Astrocyte of the cerebellum (primary cell): ENCODE results near the gene LSP1.

Experiments used
- DNase-seq: peaks from one replicate; pipeline ENCODE4 v3.0.0-alpha.2; 2011; ENCODE audit warnings: low read depth
- H3K4me3 ChIP-seq: 2 replicates; pipeline ENCODE4 v1.5.1; 2011; ENCODE audit warnings: mild to moderate bottlenecking, low read depth, low read length, moderate library complexity
- in situ Hi-C: cut with HindIII; loops from 2 replicates; pipeline ENCODE4 v1.10.0; 2017; ENCODE audit warnings: low sequenced_read_pairs
- TF ChIP-seq, protein P1 (sequence below): IDR thresholded peaks from 2 replicates; pipeline ENCODE4 v1.5.1; 2012; ENCODE audit warnings: low read length, low read depth, moderate library complexity, mild to moderate bottlenecking; ENCODE audit errors: missing control alignments

LSP1 gene

DNA sequence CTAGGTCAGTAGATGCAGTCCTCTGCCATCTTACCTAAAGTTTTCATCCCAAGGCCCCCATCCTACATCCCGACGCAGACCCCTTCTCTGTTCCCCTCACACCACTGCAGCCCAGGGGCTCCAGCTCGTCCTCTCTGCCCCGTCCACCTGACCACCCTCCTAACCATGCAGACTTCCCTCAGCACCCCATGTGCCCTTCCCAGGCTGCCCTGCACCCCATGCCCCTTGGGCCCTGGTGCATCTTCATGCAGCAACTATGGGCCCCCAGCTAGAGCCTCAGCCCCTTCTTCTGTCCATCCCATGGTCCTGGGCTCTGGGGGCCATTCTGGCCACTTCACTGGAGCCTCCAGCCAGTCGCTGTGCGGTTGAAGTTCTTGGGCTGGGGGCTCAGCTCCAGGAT lies 35.9 kb downstream of the LSP1 start:
- in situ Hi-C loops = no loop called here
- no peak for DNase-seq
- H3K4me3 ChIP-seq = no peak overlapping the region
- TF ChIP-seq, protein P1, sequence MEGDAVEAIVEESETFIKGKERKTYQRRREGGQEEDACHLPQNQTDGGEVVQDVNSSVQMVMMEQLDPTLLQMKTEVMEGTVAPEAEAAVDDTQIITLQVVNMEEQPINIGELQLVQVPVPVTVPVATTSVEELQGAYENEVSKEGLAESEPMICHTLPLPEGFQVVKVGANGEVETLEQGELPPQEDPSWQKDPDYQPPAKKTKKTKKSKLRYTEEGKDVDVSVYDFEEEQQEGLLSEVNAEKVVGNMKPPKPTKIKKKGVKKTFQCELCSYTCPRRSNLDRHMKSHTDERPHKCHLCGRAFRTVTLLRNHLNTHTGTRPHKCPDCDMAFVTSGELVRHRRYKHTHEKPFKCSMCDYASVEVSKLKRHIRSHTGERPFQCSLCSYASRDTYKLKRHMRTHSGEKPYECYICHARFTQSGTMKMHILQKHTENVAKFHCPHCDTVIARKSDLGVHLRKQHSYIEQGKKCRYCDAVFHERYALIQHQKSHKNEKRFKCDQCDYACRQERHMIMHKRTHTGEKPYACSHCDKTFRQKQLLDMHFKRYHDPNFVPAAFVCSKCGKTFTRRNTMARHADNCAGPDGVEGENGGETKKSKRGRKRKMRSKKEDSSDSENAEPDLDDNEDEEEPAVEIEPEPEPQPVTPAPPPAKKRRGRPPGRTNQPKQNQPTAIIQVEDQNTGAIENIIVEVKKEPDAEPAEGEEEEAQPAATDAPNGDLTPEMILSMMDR = no peak

DNA sequence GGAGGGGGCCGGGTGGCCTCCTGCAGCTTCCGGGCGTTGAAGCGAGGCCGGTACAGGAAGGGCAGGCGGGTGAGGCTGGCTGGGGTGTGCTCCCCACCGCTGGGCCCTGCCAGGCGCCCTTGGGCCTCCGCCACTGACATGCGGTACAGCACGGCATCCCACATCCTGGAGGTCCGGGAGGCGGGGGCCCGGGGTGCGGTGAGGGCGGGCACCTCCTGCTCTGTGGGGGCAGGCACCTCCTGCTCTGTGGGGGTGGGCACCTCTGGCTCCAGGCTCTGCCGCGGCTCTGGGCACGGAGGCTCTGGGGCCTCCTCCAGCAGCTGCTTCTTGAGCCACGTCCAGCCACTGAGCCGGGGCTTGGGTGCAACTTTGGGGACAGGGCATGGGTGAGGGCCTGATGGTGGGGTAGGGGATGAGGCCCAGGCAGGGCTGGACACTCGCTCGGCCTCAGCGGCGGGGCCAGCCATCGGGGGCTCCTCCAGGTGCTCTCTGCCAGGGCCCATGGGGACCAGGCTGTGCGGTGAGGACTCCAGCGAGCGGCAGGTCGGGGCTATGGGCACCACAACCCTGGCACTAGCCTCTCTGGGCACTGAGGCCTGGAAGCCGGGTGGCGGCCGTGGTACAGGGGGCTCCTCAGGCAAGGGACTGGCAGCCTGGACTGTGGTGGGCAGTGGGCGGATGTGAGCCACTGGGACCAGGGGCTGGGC lies 36.5 kb downstream of the LSP1 start:
- no peak for DNase-seq
- no peak overlapping the region for H3K4me3 ChIP-seq
- TF ChIP-seq, protein P1 = no peak
- in situ Hi-C loops = no loop called here

DNA sequence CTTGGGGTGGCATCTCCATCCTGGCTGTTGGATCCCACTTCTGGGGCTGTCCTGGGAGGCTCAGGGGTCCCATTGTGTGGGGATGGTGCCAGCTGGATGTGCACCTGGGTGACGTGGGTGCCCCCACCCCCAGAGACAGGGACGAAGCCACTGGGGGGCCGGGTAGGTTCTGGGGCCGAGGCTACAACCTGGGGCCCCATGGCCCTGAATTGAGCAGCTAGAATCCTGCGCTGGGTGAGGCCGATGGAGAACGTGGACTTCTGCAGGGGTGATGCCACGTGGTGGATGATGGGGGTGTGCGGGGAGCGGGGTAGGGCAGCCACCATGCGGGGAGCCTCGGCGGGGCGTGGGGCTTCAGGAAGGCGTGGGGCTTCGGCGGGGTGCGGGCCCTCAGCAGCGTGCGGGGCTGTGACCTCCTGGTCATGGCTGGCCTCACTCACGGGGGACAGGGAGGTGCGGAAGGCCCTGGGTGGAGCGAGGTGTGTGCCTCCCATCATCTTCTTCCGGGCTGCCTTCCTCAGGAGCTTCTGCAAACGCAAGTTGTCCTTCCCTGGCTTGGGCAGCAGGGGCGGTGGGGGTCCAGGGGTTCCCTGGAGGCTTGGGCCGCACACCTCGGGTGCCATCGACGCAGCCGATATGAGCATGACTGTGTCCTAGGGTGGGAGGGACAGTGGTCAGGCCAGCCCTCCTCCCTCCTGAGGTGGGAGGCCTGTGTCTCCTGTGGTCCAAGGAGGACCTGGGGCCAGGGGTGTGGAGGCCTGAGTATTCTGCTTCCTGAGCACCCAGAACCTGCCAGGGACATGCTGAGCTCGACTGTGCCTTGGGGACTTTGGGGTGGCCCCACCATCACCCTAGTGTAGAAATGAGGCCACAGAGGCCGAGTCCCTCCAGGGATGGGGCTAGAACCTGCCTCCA lies 37.3 kb downstream of the LSP1 start:
- in situ Hi-C loops = loop anchor here (10.0 kb wide), 1 partner anchor 205 kb away; no protein-coding TSS in a partner anchor
- TF ChIP-seq, protein P1 = no peak
- DNase-seq = no peak
- no peak overlapping the region for H3K4me3 ChIP-seq

DNA sequence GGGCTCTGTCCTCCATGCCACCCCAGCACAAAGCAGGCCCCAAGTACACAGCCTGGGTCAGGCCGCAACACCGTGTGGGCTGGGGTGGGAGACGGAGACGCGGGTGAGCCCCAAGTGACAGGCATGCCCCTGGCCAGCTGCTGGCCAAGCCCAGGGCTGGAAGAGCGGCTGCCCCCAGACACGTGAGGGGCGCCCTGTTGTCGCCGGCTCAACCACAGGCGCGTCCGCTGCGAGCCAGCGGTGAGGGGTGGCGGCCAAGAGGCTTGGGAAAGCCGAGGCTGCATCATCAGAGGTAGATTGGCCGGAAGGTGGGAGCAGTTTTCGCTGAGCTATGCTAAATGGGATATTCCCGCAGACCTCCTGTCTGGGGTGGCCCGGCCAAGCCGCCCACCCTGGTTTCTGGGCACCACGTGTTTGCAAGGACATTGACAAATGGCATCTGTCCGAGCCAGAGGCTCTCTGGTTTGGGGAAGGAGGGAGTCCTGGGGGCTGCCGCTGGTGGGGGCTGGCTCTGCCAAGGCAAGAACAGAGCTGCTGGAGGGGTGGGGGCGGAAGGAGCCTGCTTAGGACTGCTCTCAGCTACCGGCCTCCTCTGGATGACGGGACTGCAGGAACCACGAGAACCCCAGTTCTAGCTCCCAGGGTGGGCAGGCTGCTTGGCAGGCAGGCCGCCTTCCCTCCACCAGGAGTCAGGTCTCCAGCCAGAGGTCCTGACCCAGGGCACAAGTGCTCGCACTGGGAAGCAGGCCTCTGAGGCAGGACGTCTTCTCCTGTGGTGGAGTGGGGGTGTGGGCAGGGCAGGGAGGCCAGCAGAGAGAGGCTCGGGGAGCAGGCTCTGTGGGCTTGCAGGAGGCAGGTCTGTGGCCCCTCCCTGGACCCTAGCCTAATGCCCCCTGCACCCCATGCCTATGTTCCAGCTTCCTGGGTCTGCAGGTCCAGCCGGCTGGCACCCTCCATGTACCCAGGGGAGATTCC lies 38.3 kb downstream of the LSP1 start:
- DNase-seq = no peak
- H3K4me3 ChIP-seq = no peak overlapping the region
- in situ Hi-C loops = loop anchor here (10.0 kb wide), 1 partner anchor 206 kb away; no protein-coding TSS in a partner anchor
- TF ChIP-seq, protein P1 = no peak

DNA sequence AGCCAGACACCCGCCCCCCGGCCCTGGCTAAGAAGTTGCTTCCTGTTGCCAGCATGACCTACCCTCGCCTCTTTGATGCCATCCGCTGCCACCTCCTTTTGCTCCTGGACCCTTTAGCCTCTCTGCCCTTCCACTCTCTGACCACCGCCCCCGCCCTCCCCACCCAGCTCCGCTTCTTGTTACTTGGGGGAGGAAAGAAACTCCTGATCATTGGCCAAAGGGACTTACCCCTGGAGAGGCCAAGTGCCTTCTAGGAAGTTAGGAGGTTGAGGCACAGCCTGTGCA lies 38.9 kb downstream of the LSP1 start, which contains the start of gene PRR33:
PRR33 (minus strand) TSS at position 65 of the 285 bp plus-strand sequence. CDS start 1,311 bp downstream, outside the sequence.
- no peak within 1 kb of the TSS for H3K4me3 ChIP-seq
- TF ChIP-seq, protein P1 = no peak
- no peak for DNase-seq
- in situ Hi-C loops = loop anchor here (10.0 kb wide), 1 partner anchor 207 kb away; no protein-coding TSS in a partner anchor
